Fibroblast of pulmonary artery (primary cell): Measurements from ENCODE around the gene ISX.
"Not testable (repeated sequence)": the region's sequence is repeated elsewhere in the genome, so short reads cannot be mapped to it uniquely, and the experiment has no call there.

Experiments used
- DNase-seq: peaks from one replicate; pipeline ENCODE4 v3.0.0-alpha.2; 2010; ENCODE audit warnings: low read depth
- H3K4me3 ChIP-seq: replicated peaks from 2 replicates; pipeline ENCODE4 v1.5.1; 2011; ENCODE audit warnings: low read depth, mild to moderate bottlenecking, control low read depth, low read length, moderate library complexity
- CTCF ChIP-seq: IDR thresholded peaks from 2 replicates; pipeline ENCODE4 v1.5.1; 2011; ENCODE audit warnings: mild to moderate bottlenecking, control low read depth, low read length, inconsistent platforms; ENCODE audit errors: missing control alignments

Gene ISX

GRCh38 chr22:35024364-35024692 lies 41.6 kb upstream of the ISX start:
- DNase-seq, result no peak

GRCh38 chr22:35030112-35030511 lies 35.8 kb upstream of the ISX start:
- not testable (repeated sequence) for DNase-seq, H3K4me3 ChIP-seq

More at GRCh38 chr22:35024364-35024692, 41.6 kb upstream of the ISX start:
- TF ChIP-seq CTCF, result no peak
- no peak overlapping the region for H3K4me3 ChIP-seq

- no peak for TF ChIP-seq CTCF
- no peak for DNase-seq
- H3K4me3 ChIP-seq, result no peak overlapping the region
Measured at GRCh38 chr22:35032571-35032970, 33.4 kb upstream of the ISX start.

- DNase-seq, result no peak
- no peak for TF ChIP-seq CTCF
- no peak overlapping the region for H3K4me3 ChIP-seq
Measured at GRCh38 chr22:35033635-35034296, 32.2 kb upstream of the ISX start.

- DNase-seq, result no peak
- H3K4me3 ChIP-seq, result no peak overlapping the region
- no peak for TF ChIP-seq CTCF
Measured at GRCh38 chr22:35034963-35035362, 31.0 kb upstream of the ISX start.

- no peak for DNase-seq
Measured at GRCh38 chr22:35037089-35037488, 28.9 kb upstream of the ISX start.

GRCh38 chr22:35039625-35040024 lies 26.3 kb upstream of the ISX start:
- DNase-seq, result no peak
- no peak for TF ChIP-seq CTCF
- H3K4me3 ChIP-seq, result no peak overlapping the region

More at GRCh38 chr22:35037089-35037488, 28.9 kb upstream of the ISX start:
- no peak overlapping the region for H3K4me3 ChIP-seq
- TF ChIP-seq CTCF, result no peak
